MG63 (cell line): ENCODE measurements around the gene LRATD1. TPM values are rescaled to one million over a fixed set of nuclear protein-coding genes. Genes with fewer than 3 reads are reported as not detected.
"Not testable (repeated sequence)": the region's sequence is repeated elsewhere in the genome, so short reads cannot be mapped to it uniquely, and the experiment has no call there.

Experiments used
- DNase-seq: peaks from one replicate; pipeline ENCODE4 v3.0.0-alpha.2; 2020
- H3K27me3 ChIP-seq: fragments of 250-450 bp; sonication (Bioruptor Pico); 2 replicates; pipeline ENCODE4 v1.5.1; 2020; ENCODE audit warnings: mild to moderate bottlenecking, moderate library complexity
- H3K36me3 ChIP-seq: fragments of 250-450 bp; sonication (Bioruptor Pico); 2 replicates; pipeline ENCODE4 v1.5.1; 2020; ENCODE audit warnings: mild to moderate bottlenecking, moderate library complexity
- H3K4me3 ChIP-seq: fragments of 250-450 bp; sonication (Bioruptor Pico); 2 replicates; pipeline ENCODE4 v1.5.1; 2020; ENCODE audit warnings: mild to moderate bottlenecking, moderate library complexity
- H3K9me3 ChIP-seq: fragments of 250-450 bp; sonication (Bioruptor Pico); 2 replicates; pipeline ENCODE4 v1.5.1; 2020; ENCODE audit warnings: mild to moderate bottlenecking, moderate library complexity
- total RNA-seq: library from RNA; depleted of rRNA; stranded (reverse); fragments of >200 nt; shearing (Covaris generic); gene quantifications from 2 replicates; pipeline ENCODE4 v1.2.3, GENCODE V29; 2014; ENCODE audit warnings: low replicate concordance; rRNA removed

Gene LRATD1
- total RNA-seq = not detected in 2 replicates

DNA sequence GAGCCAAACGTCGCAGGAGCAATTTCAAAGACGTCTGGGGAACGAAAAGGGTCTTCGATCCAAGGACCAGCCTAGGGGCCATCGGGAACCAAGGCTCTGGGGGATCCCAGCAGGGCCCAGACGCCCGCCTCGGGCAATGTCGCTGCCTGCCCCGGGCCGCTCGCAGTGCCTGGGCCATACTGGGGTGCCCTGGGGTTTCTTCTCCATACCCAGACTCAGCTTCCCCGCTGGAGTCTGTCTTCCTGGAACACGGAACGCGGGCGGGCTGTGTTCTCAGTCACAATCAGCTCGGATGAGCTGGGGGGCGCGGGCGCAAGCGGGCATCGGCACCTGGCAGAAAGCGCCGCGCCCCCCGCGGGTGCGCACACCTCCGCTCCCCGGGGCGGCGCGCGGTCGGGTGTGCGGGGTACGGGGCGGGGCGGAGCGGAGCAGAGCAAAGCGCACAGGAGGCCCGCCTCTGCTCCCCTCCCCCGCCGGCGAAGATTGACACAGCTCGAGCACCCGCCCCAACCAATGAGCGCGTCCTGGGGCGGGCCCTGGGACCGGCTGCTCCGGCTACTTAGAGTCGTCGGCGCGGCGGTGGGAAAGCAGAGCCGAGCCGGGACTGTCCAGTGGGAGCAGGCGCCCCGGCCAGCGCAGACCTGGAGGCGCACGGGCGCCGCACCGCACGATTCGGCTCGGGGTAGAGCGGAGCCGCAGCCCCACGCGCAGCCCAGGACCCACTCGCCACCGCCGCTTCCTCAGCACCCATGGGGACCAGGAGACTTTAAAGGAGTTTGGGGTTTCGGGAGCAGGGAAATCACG lies at the start of gene LRATD1:
Gene LRATD1, plus strand, starts transcription at position 585 of the 804 bp plus-strand sequence. CDS start 1,263 bp downstream, outside the sequence.
- no peaks in the 10 kb centered on the region for H3K9me3 ChIP-seq
- peak within 1 kb of the TSS; percentile 36 for H3K4me3 ChIP-seq
- DNase-seq = peak; percentile 74
- H3K36me3 ChIP-seq = no peaks in the 10 kb centered on the region
- H3K27me3 ChIP-seq = peaks cover 52% of the 10 kb centered on the region

DNA sequence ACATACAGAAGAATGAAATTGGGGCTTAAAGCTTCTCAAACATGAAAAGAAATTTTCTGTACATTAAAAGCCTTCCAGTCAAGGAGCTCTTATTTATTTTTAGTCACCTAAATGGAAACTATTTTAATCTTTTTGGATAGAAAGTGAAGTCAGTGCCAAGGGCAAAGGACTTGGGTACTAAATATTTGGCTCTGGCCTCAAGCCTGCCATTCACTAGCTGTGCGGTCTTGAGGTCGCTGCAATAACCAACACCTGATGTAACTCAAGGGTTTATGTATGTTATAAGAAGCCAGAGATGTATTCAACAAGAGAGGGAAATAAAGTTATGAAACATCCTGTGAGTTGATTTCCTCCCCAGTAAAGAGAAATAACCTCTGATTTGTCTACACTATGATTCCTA lies 49.5 kb upstream of the LRATD1 start:
- Histone ChIP-seq H3K27me3 (no peaks in the 10 kb centered on the region), H3K36me3 (no peaks in the 10 kb centered on the region), H3K9me3 (no peaks in the 10 kb centered on the region), H3K4me3 (no peak overlapping the region)
- DNase-seq = no peak

GRCh38 chr2:14583802-14584201 lies 48.7 kb upstream of the LRATD1 start:
- Histone ChIP-seq H3K27me3 (no peaks in the 10 kb centered on the region), H3K4me3 (no peak overlapping the region), H3K9me3 (no peaks in the 10 kb centered on the region), H3K36me3 (no peaks in the 10 kb centered on the region)
- DNase-seq = no peak

DNA sequence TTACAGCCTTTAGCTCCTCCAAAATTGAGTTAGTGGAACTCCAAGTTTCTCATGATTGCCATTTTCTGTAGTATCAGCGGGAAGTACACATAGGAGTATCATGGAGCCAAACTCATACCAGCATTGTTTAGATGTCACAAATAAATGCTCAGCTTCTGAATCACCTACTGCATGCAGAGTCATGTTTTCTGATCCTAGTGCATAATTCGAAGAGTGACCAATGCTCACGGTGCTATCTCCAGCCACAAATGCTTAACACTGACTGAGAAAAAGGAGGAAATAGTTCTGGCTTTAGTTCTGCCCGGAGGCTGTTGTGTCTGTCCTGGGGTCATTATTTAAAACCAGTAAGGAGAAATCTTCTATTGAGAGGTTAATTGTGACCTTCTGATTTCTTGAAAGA lies 45.4 kb upstream of the LRATD1 start:
- Histone ChIP-seq H3K9me3 (no peaks in the 10 kb centered on the region), H3K36me3 (no peaks in the 10 kb centered on the region), H3K27me3 (no peaks in the 10 kb centered on the region), H3K4me3 (no peak overlapping the region)
- DNase-seq = no peak

DNA sequence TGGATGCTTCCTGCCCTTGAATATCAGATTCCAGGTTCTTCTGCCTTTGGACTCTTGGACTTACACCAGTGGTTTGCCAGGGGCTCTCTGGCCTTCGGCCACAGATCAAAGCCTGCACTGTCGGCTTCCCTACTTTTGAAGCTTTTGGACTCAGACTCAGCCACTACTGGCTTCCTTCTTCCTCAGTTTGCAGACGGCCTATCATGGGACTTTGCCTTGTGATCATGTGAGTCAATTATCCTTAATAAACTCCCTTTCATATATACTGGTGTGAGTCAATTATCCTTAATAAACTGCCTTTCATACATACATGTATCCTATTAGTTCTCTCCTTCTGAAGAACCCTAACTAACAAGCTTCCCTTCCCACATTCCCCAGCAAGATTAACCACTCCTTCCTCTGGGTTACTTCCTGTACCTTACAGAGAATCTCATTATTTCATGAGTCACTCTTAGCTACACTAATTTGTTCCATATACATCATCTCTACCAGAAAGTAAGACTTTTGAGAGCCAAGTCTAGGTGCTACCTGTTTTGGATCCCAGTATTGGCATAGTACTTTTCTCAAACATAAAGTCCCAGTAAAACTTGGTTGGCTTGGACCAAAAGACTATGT lies 31.3 kb upstream of the LRATD1 start:
- no peaks in the 10 kb centered on the region for H3K36me3 ChIP-seq
- DNase-seq = no peak
- H3K27me3 ChIP-seq = no peaks in the 10 kb centered on the region
- H3K4me3 ChIP-seq = no peak overlapping the region
- no peaks in the 10 kb centered on the region for H3K9me3 ChIP-seq

GRCh38 chr2:14602309-14602708 lies 30.2 kb upstream of the LRATD1 start:
- DNase-seq = no peak
- H3K27me3 ChIP-seq = no peaks in the 10 kb centered on the region
- H3K4me3 ChIP-seq = no peak overlapping the region
- H3K36me3 ChIP-seq = no peaks in the 10 kb centered on the region
- no peaks in the 10 kb centered on the region for H3K9me3 ChIP-seq

GRCh38 chr2:14603676-14604075 lies 28.8 kb upstream of the LRATD1 start:
- H3K27me3 ChIP-seq = no peaks in the 10 kb centered on the region
- DNase-seq = no peak

GRCh38 chr2:14608245-14608644 lies 24.3 kb upstream of the LRATD1 start:
- no peak for DNase-seq
- H3K27me3 ChIP-seq = no peaks in the 10 kb centered on the region
- H3K4me3 ChIP-seq = no peak overlapping the region
- H3K9me3 ChIP-seq = no peaks in the 10 kb centered on the region
- H3K36me3 ChIP-seq = no peaks in the 10 kb centered on the region

More at GRCh38 chr2:14603676-14604075, 28.8 kb upstream of the LRATD1 start:
- Histone ChIP-seq H3K4me3 (no peak overlapping the region), H3K36me3 (no peaks in the 10 kb centered on the region), H3K9me3 (no peaks in the 10 kb centered on the region)

GRCh38 chr2:14614017-14614416 lies 18.5 kb upstream of the LRATD1 start:
- DNase-seq = no peak
- no peak overlapping the region for H3K4me3 ChIP-seq
- H3K27me3 ChIP-seq = no peaks in the 10 kb centered on the region
- no peaks in the 10 kb centered on the region for H3K36me3 ChIP-seq
- no peaks in the 10 kb centered on the region for H3K9me3 ChIP-seq

DNA sequence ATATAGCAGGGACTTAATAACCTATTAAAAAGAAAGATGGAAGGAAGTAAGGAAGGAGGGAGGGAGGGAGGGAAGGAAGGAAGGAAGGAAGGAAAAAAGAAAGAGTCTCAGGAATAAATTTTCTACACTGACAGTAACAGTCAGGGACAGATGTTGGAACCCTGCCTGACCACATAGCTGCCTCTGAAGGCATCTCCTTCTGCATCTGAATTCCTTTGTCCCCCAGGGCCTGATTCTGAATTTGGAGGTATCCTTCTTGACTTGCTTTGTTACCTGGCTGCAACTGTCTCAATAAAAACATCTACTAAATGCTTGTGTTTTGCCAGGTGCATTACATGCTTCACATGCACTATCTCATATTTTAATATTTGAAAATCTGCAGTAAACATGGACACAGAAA lies 17.4 kb upstream of the LRATD1 start:
- no peaks in the 10 kb centered on the region for H3K9me3 ChIP-seq
- no peaks in the 10 kb centered on the region for H3K36me3 ChIP-seq
- H3K27me3 ChIP-seq = no peaks in the 10 kb centered on the region
- no peak overlapping the region for H3K4me3 ChIP-seq
- no peak for DNase-seq

DNA sequence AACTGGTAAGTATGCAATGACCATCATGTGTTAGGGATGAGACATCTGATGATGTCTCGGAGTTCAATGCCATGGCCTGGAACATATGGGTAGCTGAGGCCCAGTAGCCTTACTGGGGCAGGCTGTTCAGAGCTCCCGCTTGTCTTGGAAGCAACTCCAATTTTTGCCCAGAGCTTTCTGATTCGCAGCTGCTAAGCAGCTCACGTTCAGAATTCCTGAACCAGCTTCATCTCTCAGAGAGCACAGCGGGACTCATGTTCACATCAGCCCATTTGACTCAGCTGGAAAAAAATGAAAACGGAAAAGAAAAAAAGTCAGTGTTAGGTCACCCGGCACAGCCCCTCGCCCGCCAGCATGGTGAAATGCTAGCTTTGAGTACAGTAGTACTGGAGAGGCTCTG lies 16.8 kb upstream of the LRATD1 start:
- H3K27me3 ChIP-seq = no peaks in the 10 kb centered on the region
- no peaks in the 10 kb centered on the region for H3K36me3 ChIP-seq
- no peak for DNase-seq
- H3K9me3 ChIP-seq = no peaks in the 10 kb centered on the region
- no peak overlapping the region for H3K4me3 ChIP-seq

GRCh38 chr2:14616342-14616741 lies 16.2 kb upstream of the LRATD1 start:
- Histone ChIP-seq H3K36me3 (no peaks in the 10 kb centered on the region), H3K9me3 (no peaks in the 10 kb centered on the region), H3K27me3 (no peaks in the 10 kb centered on the region), H3K4me3 (no peak overlapping the region)
- peak; percentile 2 for DNase-seq

- H3K9me3 ChIP-seq = no peaks in the 10 kb centered on the region
- no peaks in the 10 kb centered on the region for H3K36me3 ChIP-seq
- DNase-seq = no peak
- H3K27me3 ChIP-seq = no peaks in the 10 kb centered on the region
- H3K4me3 ChIP-seq = no peak overlapping the region
Measured at GRCh38 chr2:14616950-14617349, 15.6 kb upstream of the LRATD1 start.

DNA sequence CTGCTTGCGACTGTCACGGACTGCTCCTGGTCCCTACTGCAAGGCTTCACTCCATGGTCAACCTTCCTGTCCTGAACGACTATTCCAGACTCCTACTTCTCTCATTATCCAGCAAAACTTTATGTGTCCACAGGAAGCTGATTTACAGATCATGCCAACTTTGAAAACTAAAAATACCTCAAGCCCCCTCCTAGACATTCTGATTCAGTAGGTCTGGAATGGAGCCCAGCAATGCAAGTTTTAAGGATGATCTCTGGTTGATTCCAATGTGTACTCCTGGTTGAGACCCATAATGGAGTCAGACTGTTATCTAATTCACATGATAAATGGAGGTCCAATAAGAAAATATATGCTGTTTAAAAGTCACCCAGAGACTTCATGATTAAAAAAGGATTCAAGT lies 13.1 kb upstream of the LRATD1 start:
- H3K4me3 ChIP-seq = no peak overlapping the region
- no peak for DNase-seq
- no peaks in the 10 kb centered on the region for H3K36me3 ChIP-seq
- no peaks in the 10 kb centered on the region for H3K27me3 ChIP-seq
- no peaks in the 10 kb centered on the region for H3K9me3 ChIP-seq

DNA sequence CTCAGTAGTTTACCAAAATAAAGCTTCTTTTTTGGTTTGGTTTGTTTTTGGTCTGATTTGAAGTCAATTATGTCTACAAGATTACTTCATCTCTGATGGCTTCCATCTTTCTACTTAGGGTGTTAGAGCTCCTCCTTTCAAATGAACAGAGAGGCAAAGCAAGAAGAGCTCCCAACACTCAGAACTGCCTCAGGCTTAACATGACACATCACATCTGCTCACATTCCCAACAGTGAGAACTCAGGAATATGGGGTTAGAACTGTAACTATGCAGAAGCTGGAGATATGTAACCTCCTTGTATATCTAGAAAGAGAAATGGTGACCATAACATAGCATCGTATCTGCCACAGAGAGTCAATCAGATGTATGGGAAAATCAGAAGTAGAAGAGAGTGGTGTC lies 11.4 kb upstream of the LRATD1 start:
- no peaks in the 10 kb centered on the region for H3K9me3 ChIP-seq
- no peak overlapping the region for H3K4me3 ChIP-seq
- no peaks in the 10 kb centered on the region for H3K27me3 ChIP-seq
- no peaks in the 10 kb centered on the region for H3K36me3 ChIP-seq
- DNase-seq = no peak

DNA sequence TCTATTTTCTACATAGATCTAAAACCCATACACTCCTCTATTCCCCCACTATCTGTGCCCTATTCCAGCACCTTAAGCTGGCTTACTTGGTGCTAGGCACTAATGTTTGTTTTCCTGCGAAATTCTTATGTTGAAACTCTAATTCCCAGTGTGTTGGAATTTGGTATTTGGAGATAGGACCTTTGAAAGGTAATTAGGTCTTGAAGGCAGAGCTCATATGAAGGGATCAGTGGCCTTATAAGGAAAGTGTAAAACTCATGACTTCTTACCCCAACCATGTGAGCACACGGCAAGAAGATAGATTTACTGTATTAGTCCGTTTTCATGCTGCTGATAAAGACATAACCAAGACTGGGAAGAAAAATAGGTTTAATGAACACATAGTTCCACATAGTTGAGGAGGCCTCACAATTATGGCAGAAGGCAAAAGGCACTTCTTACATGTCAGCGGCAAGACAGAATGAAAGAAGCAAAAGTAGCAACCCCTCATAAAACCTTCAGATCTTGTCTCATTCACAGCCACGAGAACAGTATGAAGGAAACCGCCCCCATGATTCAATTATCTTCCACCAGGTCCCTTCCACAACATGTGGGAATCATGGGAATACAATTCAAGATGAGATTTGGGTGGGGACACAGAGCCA lies 10.5 kb upstream of the LRATD1 start:
- Histone ChIP-seq H3K27me3 (no peaks in the 10 kb centered on the region), H3K4me3 (no peak overlapping the region), H3K36me3 (no peaks in the 10 kb centered on the region), H3K9me3 (no peaks in the 10 kb centered on the region)
- no peak for DNase-seq

- H3K27me3 ChIP-seq, H3K4me3 ChIP-seq, H3K9me3 ChIP-seq, H3K36me3 ChIP-seq, DNase-seq: not testable (repeated sequence)
Measured at GRCh38 chr2:14622550-14622939, 10.0 kb upstream of the LRATD1 start.

DNA sequence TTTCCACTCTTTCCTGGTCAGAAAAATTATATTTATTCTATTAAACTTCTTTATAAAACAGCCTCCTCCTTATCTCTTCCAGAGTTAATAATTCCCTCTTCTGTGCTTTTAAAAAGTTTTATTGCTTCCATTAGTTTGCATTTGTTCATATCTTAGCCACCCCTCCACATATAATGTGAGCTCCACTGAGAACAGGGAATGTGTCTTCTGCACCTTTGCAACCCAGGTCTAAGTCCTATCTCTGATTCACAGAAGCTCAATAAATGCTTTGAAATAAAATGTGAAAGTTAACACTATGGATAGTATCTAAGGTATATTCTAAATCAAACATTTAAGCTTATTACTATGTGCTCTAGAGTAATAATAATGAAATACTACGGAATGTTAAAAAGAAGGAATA lies 9.3 kb upstream of the LRATD1 start:
- no peaks in the 10 kb centered on the region for H3K36me3 ChIP-seq
- no peaks in the 10 kb centered on the region for H3K9me3 ChIP-seq
- H3K27me3 ChIP-seq = no peaks in the 10 kb centered on the region
- H3K4me3 ChIP-seq = no peak overlapping the region
- no peak for DNase-seq
